ENCODE results near the gene CTXN1. TPM values are rescaled to one million over a fixed set of nuclear protein-coding genes. Genes with fewer than 3 reads are reported as not detected.

Gene CTXN1
- total and polyA plus RNA-seq, 2 experiments from 2014 or later: 5.2 to 14.5 TPM

DNA sequence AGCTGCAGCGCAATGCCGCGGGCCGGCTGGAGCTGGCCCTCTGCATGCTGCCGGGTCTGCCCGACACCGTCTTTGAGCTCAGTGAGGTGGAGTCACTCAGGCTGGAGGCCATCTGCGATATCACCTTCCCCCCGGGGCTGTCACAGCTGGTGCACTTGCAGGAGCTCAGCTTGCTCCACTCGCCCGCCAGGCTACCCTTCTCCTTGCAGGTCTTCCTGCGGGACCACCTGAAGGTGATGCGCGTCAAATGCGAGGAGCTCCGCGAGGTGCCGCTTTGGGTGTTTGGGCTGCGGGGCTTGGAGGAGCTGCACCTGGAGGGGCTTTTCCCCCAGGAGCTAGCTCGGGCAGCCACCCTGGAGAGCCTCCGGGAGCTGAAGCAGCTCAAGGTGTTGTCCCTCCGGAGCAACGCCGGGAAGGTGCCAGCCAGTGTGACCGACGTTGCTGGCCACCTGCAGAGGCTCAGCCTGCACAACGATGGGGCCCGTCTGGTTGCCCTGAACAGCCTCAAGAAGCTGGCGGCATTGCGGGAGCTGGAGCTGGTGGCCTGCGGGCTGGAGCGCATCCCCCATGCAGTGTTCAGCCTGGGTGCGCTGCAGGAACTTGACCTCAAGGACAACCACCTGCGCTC, 26.1 kb downstream of the CTXN1 start:
- Histone ChIP-seq H3K9me3 (ENCODE audit: low read depth) (no peaks in the 10 kb centered on the region), H3K4me2 (no peak overlapping the region), H3K9me2 (replicated peaks; ENCODE audit: insufficient read depth) (no peaks in the 10 kb centered on the region), H4K20me1 (ENCODE audit: insufficient read depth, poor library complexity, severe bottlenecking) (peaks cover 8% of the 10 kb centered on the region), H3K4me3 (no peak overlapping the region), H3K4me1 (ENCODE audit: insufficient read depth) (peaks cover 13% of the 10 kb centered on the region), H2AFZ (no peak overlapping the region), H3K36me3 (replicated peaks; ENCODE audit: insufficient read depth, low read depth) (no peaks in the 10 kb centered on the region), H3K79me2 (peaks cover 14% of the 10 kb centered on the region), H3K27me3 (no peaks in the 10 kb centered on the region), H3K27ac (no peak overlapping the region)
- TF ChIP-seq EZH2 (IDR thresholded peaks at IDR 0.05; ENCODE audit: borderline replicate concordance) (no peak), CTCF (IDR thresholded peaks at IDR 0.05; ENCODE audit: poor library complexity) (no peak), EZH2phosphoT487 (IDR thresholded peaks at IDR 0.05; ENCODE audit: low read depth, severe bottlenecking, unreplicated experiment) (no peak)
- no peak for DNase-seq (ENCODE audit: low spot score)
- WGBS (ENCODE audit: low lambda C conversion rate, missing lambda C conversion rate): 96% methylated on average over 32 of the region's 34 CpGs

- Histone ChIP-seq H3K27ac (no peak overlapping the region), H3K79me2 (peaks cover 5% of the 10 kb centered on the region), H3K9me2 (replicated peaks; ENCODE audit: insufficient read depth) (no peaks in the 10 kb centered on the region), H2AFZ (no peak overlapping the region), H3K27me3 (no peaks in the 10 kb centered on the region), H3K9me3 (ENCODE audit: low read depth) (no peaks in the 10 kb centered on the region), H4K20me1 (ENCODE audit: insufficient read depth, poor library complexity, severe bottlenecking) (no peaks in the 10 kb centered on the region), H3K36me3 (replicated peaks; ENCODE audit: insufficient read depth, low read depth) (no peaks in the 10 kb centered on the region), H3K4me1 (ENCODE audit: insufficient read depth) (peaks cover 9% of the 10 kb centered on the region), H3K4me2 (no peak overlapping the region), H3K4me3 (no peak overlapping the region)
- WGBS (ENCODE audit: low lambda C conversion rate, missing lambda C conversion rate): 97% methylated on average over 15 of the region's 16 CpGs
- TF ChIP-seq EZH2 (IDR thresholded peaks at IDR 0.05; ENCODE audit: borderline replicate concordance): no peak
- TF ChIP-seq CTCF (IDR thresholded peaks at IDR 0.05; ENCODE audit: poor library complexity): no peak
- no peak for TF ChIP-seq EZH2phosphoT487 (IDR thresholded peaks at IDR 0.05; ENCODE audit: low read depth, severe bottlenecking, unreplicated experiment)
- no peak for DNase-seq (ENCODE audit: low spot score)
Measured at GRCh38 chr19:7898967-7899366, 27.0 kb downstream of the CTXN1 start.

DNA sequence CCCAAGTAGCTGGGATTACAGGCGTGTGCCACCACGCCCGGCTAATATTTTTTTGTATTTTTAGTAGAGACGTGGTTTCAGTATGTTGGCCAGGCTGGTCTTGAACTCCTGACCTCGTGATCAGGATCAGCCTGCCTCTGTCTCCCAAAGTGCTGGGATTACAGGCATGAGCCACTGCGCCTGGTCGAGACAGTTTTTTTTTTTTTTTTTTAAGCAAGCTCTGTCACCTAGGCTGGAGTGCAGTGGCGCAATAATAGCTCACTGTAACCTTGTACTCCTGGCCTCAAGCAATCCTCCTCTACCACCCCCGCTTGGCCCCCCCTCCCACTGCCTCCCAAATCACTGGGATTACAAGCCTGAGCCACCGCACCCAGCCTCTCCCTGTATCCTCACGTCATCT, 28.6 kb downstream of the CTXN1 start:
- H3K36me3 ChIP-seq (replicated peaks; ENCODE audit: insufficient read depth, low read depth): no peaks in the 10 kb centered on the region
- H3K4me2 ChIP-seq: no peak overlapping the region
- H3K9me3 ChIP-seq (ENCODE audit: low read depth): no peaks in the 10 kb centered on the region
- TF ChIP-seq CTCF (IDR thresholded peaks at IDR 0.05; ENCODE audit: poor library complexity): no peak
- no peak for TF ChIP-seq EZH2phosphoT487 (IDR thresholded peaks at IDR 0.05; ENCODE audit: low read depth, severe bottlenecking, unreplicated experiment)
- TF ChIP-seq EZH2 (IDR thresholded peaks at IDR 0.05; ENCODE audit: borderline replicate concordance): no peak
- WGBS (ENCODE audit: low lambda C conversion rate, missing lambda C conversion rate): 81% methylated on average over 11 of the region's 11 CpGs
- H2AFZ ChIP-seq: no peak overlapping the region
- no peaks in the 10 kb centered on the region for H4K20me1 ChIP-seq (ENCODE audit: insufficient read depth, poor library complexity, severe bottlenecking)
- H3K27me3 ChIP-seq: no peaks in the 10 kb centered on the region
- no peak overlapping the region for H3K27ac ChIP-seq
- H3K4me3 ChIP-seq: no peak overlapping the region
- no peaks in the 10 kb centered on the region for H3K79me2 ChIP-seq
- H3K9me2 ChIP-seq (replicated peaks; ENCODE audit: insufficient read depth): no peaks in the 10 kb centered on the region
- DNase-seq (ENCODE audit: low spot score): no peak
- peaks cover 1% of the 10 kb centered on the region for H3K4me1 ChIP-seq (ENCODE audit: insufficient read depth)
